ENCODE data around the gene CCND1. TPM values are rescaled to one million over a fixed set of nuclear protein-coding genes. Genes with fewer than 3 reads are reported as not detected.
A peak's percentile ranks its signal among the peaks of the same experiment; 100 is the strongest.

The CCND1 gene
- polyA plus RNA-seq, 1 experiment: 307 TPM

- peak overlapping the region; percentile 87 for H3K4me3 ChIP-seq (ENCODE audit: low read depth, low read length)
- ChIA-PET POLR2A (no interaction called here), CTCF (interaction anchor here (0.7 to 7.0 kb wide), 22 partner anchors 14 to 804 kb away, joined by 3 to 82 read pairs (median 4); partner anchors contain the start of gene MYEOV)
- no peak for TF ChIP-seq CTCF (IDR thresholded peaks at IDR 0.05; ENCODE audit: insufficient read depth, low read depth, low read length)
- H3K27me3 ChIP-seq (ENCODE audit: control insufficient read depth, insufficient read depth, low read length): no peaks in the 10 kb centered on the region
- peaks cover 34% of the 10 kb centered on the region for H3K36me3 ChIP-seq (ENCODE audit: control insufficient read depth, insufficient read depth, low read length)
- DNase-seq (ENCODE audit: low read depth): no peak
Measured at GRCh38 chr11:69642549-69642912, 1.6 kb downstream of the CCND1 start.

GRCh38 chr11:69642913-69643632 lies 2.1 kb downstream of the CCND1 start:
- POLR2A ChIA-PET: no interaction called here
- Histone ChIP-seq H3K36me3 (ENCODE audit: control insufficient read depth, insufficient read depth, low read length) (peaks cover 39% of the 10 kb centered on the region), H3K4me3 (ENCODE audit: low read depth, low read length) (peak overlapping the region; percentile 87), H3K27me3 (ENCODE audit: control insufficient read depth, insufficient read depth, low read length) (no peaks in the 10 kb centered on the region)
- DNase-seq (ENCODE audit: low read depth): no peak
- peak; percentile 73 for TF ChIP-seq CTCF (IDR thresholded peaks at IDR 0.05; ENCODE audit: insufficient read depth, low read depth, low read length)
- CTCF ChIA-PET: interaction anchor here (0.7 to 7.0 kb wide), 35 partner anchors 13 to 805 kb away, joined by 3 to 82 read pairs (median 4); partner anchors contain the start of gene MYEOV

- ChIA-PET POLR2A (no interaction called here), CTCF (interaction anchor here (0.6 to 7.0 kb wide), 43 partner anchors 10 to 806 kb away, joined by 3 to 82 read pairs (median 4); partner anchors contain the start of gene MYEOV)
- Histone ChIP-seq H3K27me3 (ENCODE audit: control insufficient read depth, insufficient read depth, low read length) (no peaks in the 10 kb centered on the region), H3K36me3 (ENCODE audit: control insufficient read depth, insufficient read depth, low read length) (peaks cover 43% of the 10 kb centered on the region), H3K4me3 (ENCODE audit: low read depth, low read length) (peak overlapping the region; percentile 87)
- TF ChIP-seq CTCF (IDR thresholded peaks at IDR 0.05; ENCODE audit: insufficient read depth, low read depth, low read length): no peak
- DNase-seq (ENCODE audit: low read depth): no peak
Measured at GRCh38 chr11:69643646-69644045, 2.7 kb downstream of the CCND1 start.

- Histone ChIP-seq H3K36me3 (ENCODE audit: control insufficient read depth, insufficient read depth, low read length) (peaks cover 49% of the 10 kb centered on the region), H3K4me3 (ENCODE audit: low read depth, low read length) (peak overlapping the region; percentile 87), H3K27me3 (ENCODE audit: control insufficient read depth, insufficient read depth, low read length) (no peaks in the 10 kb centered on the region)
- CTCF ChIA-PET: interaction anchor here (0.6 to 7.0 kb wide), 48 partner anchors 10 to 793 kb away, joined by 3 to 82 read pairs (median 4); partner anchors contain the start of gene MYEOV
- TF ChIP-seq CTCF (IDR thresholded peaks at IDR 0.05; ENCODE audit: insufficient read depth, low read depth, low read length): peak; percentile 66
- POLR2A ChIA-PET: interaction anchor here (0.5 to 0.6 kb wide), 2 partner anchors 31 to 237 kb away, joined by 4 to 8 read pairs; no protein-coding TSS in a partner anchor
- peak; percentile 67 for DNase-seq (ENCODE audit: low read depth)
Measured at GRCh38 chr11:69644071-69644961, 3.4 kb downstream of the CCND1 start.
